Activated CD8-positive, alpha-beta memory T cell treated with anti-CD3 and anti-CD28 coated beads, Interleukin-2, amount 10 ng/mL, durations not matched to agents 7 days and 5 days (primary cell): ENCODE measurements around the gene RECK. TPM values are rescaled to one million over a fixed set of nuclear protein-coding genes. Genes with fewer than 3 reads are reported as not detected.

ENCODE experiments used
- ATAC-seq: fragments of 150-1000 bp; cut with Tn5 transposase; one replicate; pipeline ENCODE4 v1.10.0; 2021; ENCODE audit warnings: moderate library complexity
- CTCF ChIA-PET: fragments of 350-600 bp; sonication (Branson Sonifier 250); formaldehyde crosslinking; loops from one replicate; lab custom pipeline; 2021; ENCODE audit warnings: antibody characterized with exemption; lab: Charles Lee
- DNase-seq: peaks from one replicate; pipeline ENCODE4 v3.0.0-alpha.2; 2020
- H3K27ac Mint-ChIP-seq: one replicate; pipeline ENCODE4 v1.8.0; 2021; ENCODE audit warnings: mild to moderate bottlenecking, mixed read lengths
- H3K27me3 Mint-ChIP-seq: one replicate; pipeline ENCODE4 v1.8.0; 2021; ENCODE audit warnings: mixed read lengths
- H3K36me3 Mint-ChIP-seq: one replicate; pipeline ENCODE4 v1.8.0; 2021; ENCODE audit warnings: mild to moderate bottlenecking, mixed read lengths
- H3K4me1 Mint-ChIP-seq: one replicate; pipeline ENCODE4 v1.8.0; 2021; ENCODE audit warnings: mixed read lengths
- H3K4me3 Mint-ChIP-seq: one replicate; pipeline ENCODE4 v1.8.0; 2021; ENCODE audit warnings: mild to moderate bottlenecking, moderate library complexity, mixed read lengths
- H3K9me3 Mint-ChIP-seq: one replicate; pipeline ENCODE4 v1.8.0; 2022; ENCODE audit warnings: low read depth, mixed read lengths
- total RNA-seq, 2 experiments: library from RNA; stranded (reverse); gene quantifications; one replicate each; pipeline ENCODE4 v1.2.3, GENCODE V29; 2021

Gene RECK
- total RNA-seq, 2 experiments from 2014 or later: 6.1 to 8.1 TPM

GRCh38 chr9:36088020-36088419 is 51.3 kb downstream of the RECK start:
- CTCF ChIA-PET: interaction anchor here (0.8 to 3.0 kb wide), 3 partner anchors 15 to 76 kb away, joined by 3 to 9 read pairs (median 6); no protein-coding TSS in a partner anchor

GRCh38 chr9:36091026-36091953 is 54.6 kb downstream of the RECK start:
- CTCF ChIA-PET: interaction anchor here (2.9 to 3.3 kb wide), 2 partner anchors 11 to 75 kb away, joined by 16 to 19 read pairs; no protein-coding TSS in a partner anchor
- peaks cover 6% of the 10 kb centered on the region for H3K9me3 Mint-ChIP-seq
- H3K27ac Mint-ChIP-seq: peak overlapping the region; percentile 45
- DNase-seq (no peak), ATAC-seq (no peak)
- H3K4me1 Mint-ChIP-seq: peaks cover 17% of the 10 kb centered on the region
- no peak overlapping the region for H3K4me3 Mint-ChIP-seq
- H3K27me3 Mint-ChIP-seq: no peaks in the 10 kb centered on the region
- peaks cover 25% of the 10 kb centered on the region for H3K36me3 Mint-ChIP-seq

More at GRCh38 chr9:36088020-36088419, 51.3 kb downstream of the RECK start:
- no peak overlapping the region for H3K4me3 Mint-ChIP-seq
- peaks cover 29% of the 10 kb centered on the region for H3K36me3 Mint-ChIP-seq
- H3K27me3 Mint-ChIP-seq: no peaks in the 10 kb centered on the region
- no peak for ATAC-seq
- peaks cover 6% of the 10 kb centered on the region for H3K9me3 Mint-ChIP-seq
- H3K4me1 Mint-ChIP-seq: peaks cover 15% of the 10 kb centered on the region
- no peak for DNase-seq
- no peak overlapping the region for H3K27ac Mint-ChIP-seq

GRCh38 chr9:36092014-36092413 is 55.3 kb downstream of the RECK start:
- ATAC-seq: no peak
- peak overlapping the region; percentile 49 for H3K27ac Mint-ChIP-seq
- CTCF ChIA-PET: interaction anchor here (2.9 to 3.3 kb wide), 2 partner anchors 10 to 75 kb away, joined by 16 to 19 read pairs; no protein-coding TSS in a partner anchor
- DNase-seq: no peak
- H3K27me3 Mint-ChIP-seq: no peaks in the 10 kb centered on the region
- peaks cover 6% of the 10 kb centered on the region for H3K9me3 Mint-ChIP-seq
- H3K4me3 Mint-ChIP-seq: no peak overlapping the region
- peaks cover 17% of the 10 kb centered on the region for H3K36me3 Mint-ChIP-seq
- peaks cover 17% of the 10 kb centered on the region for H3K4me1 Mint-ChIP-seq

- CTCF ChIA-PET: interaction anchor here (1.2 to 3.3 kb wide), 3 partner anchors 9 to 76 kb away, joined by 5 to 19 read pairs (median 16); partner anchors contain the start of gene CCIN
- ATAC-seq: peak; percentile 100
- H3K4me3 Mint-ChIP-seq: peak overlapping the region; percentile 10
Measured at GRCh38 chr9:36092509-36093215, 55.9 kb downstream of the RECK start.

GRCh38 chr9:36093384-36093783 is 56.7 kb downstream of the RECK start:
- no peak overlapping the region for H3K4me3 Mint-ChIP-seq
- CTCF ChIA-PET: interaction anchor here (1.2 to 3.3 kb wide), 3 partner anchors 9 to 76 kb away, joined by 5 to 19 read pairs (median 16); partner anchors contain the start of gene CCIN
- peaks cover 13% of the 10 kb centered on the region for H3K36me3 Mint-ChIP-seq
- H3K9me3 Mint-ChIP-seq: peaks cover 6% of the 10 kb centered on the region
- ATAC-seq: no peak
- DNase-seq: no peak
- no peak overlapping the region for H3K27ac Mint-ChIP-seq
- H3K4me1 Mint-ChIP-seq: peaks cover 17% of the 10 kb centered on the region
- peaks cover 3% of the 10 kb centered on the region for H3K27me3 Mint-ChIP-seq

More at GRCh38 chr9:36092509-36093215, 55.9 kb downstream of the RECK start:
- Mint-ChIP-seq H3K9me3 (peaks cover 6% of the 10 kb centered on the region), H3K27ac (peak overlapping the region; percentile 90), H3K4me1 (peaks cover 17% of the 10 kb centered on the region), H3K27me3 (peaks cover under 1% of the 10 kb centered on the region), H3K36me3 (peaks cover 13% of the 10 kb centered on the region)
- peak; percentile 82 for DNase-seq

GRCh38 chr9:36099718-36100117 is 63.0 kb downstream of the RECK start:
- CTCF ChIA-PET: interaction anchor here (0.6 to 12.1 kb wide), 5 partner anchors 14 to 394 kb away, joined by 3 to 295 read pairs (median 6); partner anchors contain the start of genes CCIN and CLTA
- H3K9me3 Mint-ChIP-seq: no peaks in the 10 kb centered on the region
- H3K36me3 Mint-ChIP-seq: peaks cover 1% of the 10 kb centered on the region
- H3K27ac Mint-ChIP-seq: no peak overlapping the region
- no peak for DNase-seq
- H3K4me1 Mint-ChIP-seq: peaks cover 7% of the 10 kb centered on the region
- ATAC-seq: no peak
- peaks cover 3% of the 10 kb centered on the region for H3K27me3 Mint-ChIP-seq
- no peak overlapping the region for H3K4me3 Mint-ChIP-seq

GRCh38 chr9:36100532-36100931 is 63.8 kb downstream of the RECK start:
- H3K9me3 Mint-ChIP-seq: no peaks in the 10 kb centered on the region
- H3K27ac Mint-ChIP-seq: no peak overlapping the region
- H3K4me1 Mint-ChIP-seq: peaks cover 7% of the 10 kb centered on the region
- H3K4me3 Mint-ChIP-seq: no peak overlapping the region
- H3K36me3 Mint-ChIP-seq: peaks cover 1% of the 10 kb centered on the region
- peaks cover 3% of the 10 kb centered on the region for H3K27me3 Mint-ChIP-seq
- no peak for ATAC-seq
- DNase-seq: no peak
- CTCF ChIA-PET: interaction anchor here (1.2 to 12.1 kb wide), 8 partner anchors 8 to 89 kb away, joined by 4 to 295 read pairs (median 7); partner anchors contain the start of genes CCIN and CLTA

- Mint-ChIP-seq H3K4me1 (peaks cover 7% of the 10 kb centered on the region), H3K36me3 (peaks cover 1% of the 10 kb centered on the region), H3K9me3 (no peaks in the 10 kb centered on the region), H3K27ac (no peak overlapping the region), H3K4me3 (no peak overlapping the region), H3K27me3 (peaks cover 3% of the 10 kb centered on the region)
- ATAC-seq (no peak), DNase-seq (no peak)
- CTCF ChIA-PET: interaction anchor here (0.7 to 12.1 kb wide), 33 partner anchors 10 to 226 kb away, joined by 3 to 295 read pairs (median 8); partner anchors contain the start of genes CCIN, CLTA and GLIPR2
Measured at GRCh38 chr9:36101916-36102741, 65.4 kb downstream of the RECK start.

- ATAC-seq: peak; percentile 100
- H3K4me3 Mint-ChIP-seq: no peak overlapping the region
- no peaks in the 10 kb centered on the region for H3K36me3 Mint-ChIP-seq
- peaks cover 7% of the 10 kb centered on the region for H3K4me1 Mint-ChIP-seq
- no peaks in the 10 kb centered on the region for H3K27me3 Mint-ChIP-seq
- no peak overlapping the region for H3K27ac Mint-ChIP-seq
- H3K9me3 Mint-ChIP-seq: no peaks in the 10 kb centered on the region
- CTCF ChIA-PET: interaction anchor here (0.7 to 12.1 kb wide), 36 partner anchors 11 to 227 kb away, joined by 3 to 295 read pairs (median 7); partner anchors contain the start of genes CCIN, CLTA and GLIPR2
- DNase-seq: peak; percentile 91
Measured at GRCh38 chr9:36102742-36103495, 66.2 kb downstream of the RECK start.

- H3K27me3 Mint-ChIP-seq: no peaks in the 10 kb centered on the region
- H3K4me3 Mint-ChIP-seq: no peak overlapping the region
- peaks cover 2% of the 10 kb centered on the region for H3K36me3 Mint-ChIP-seq
- CTCF ChIA-PET: interaction anchor here (1.4 to 12.1 kb wide), 2 partner anchors 58 to 99 kb away, joined by 4 to 295 read pairs; partner anchors contain the start of gene CCIN
- no peak overlapping the region for H3K27ac Mint-ChIP-seq
- DNase-seq (no peak), ATAC-seq (no peak)
- H3K4me1 Mint-ChIP-seq: no peaks in the 10 kb centered on the region
- H3K9me3 Mint-ChIP-seq: no peaks in the 10 kb centered on the region
Measured at GRCh38 chr9:36109071-36109470, 72.4 kb downstream of the RECK start.

GRCh38 chr9:36110434-36110833 is 73.7 kb downstream of the RECK start:
- H3K4me1 Mint-ChIP-seq: no peaks in the 10 kb centered on the region
- DNase-seq: no peak

More at GRCh38 chr9:36110434-36110833, 73.7 kb downstream of the RECK start:
- H3K27ac Mint-ChIP-seq: no peak overlapping the region
- no peak overlapping the region for H3K4me3 Mint-ChIP-seq
- no peaks in the 10 kb centered on the region for H3K27me3 Mint-ChIP-seq
- no peaks in the 10 kb centered on the region for H3K9me3 Mint-ChIP-seq
- peaks cover 2% of the 10 kb centered on the region for H3K36me3 Mint-ChIP-seq
- CTCF ChIA-PET: interaction anchor here (0.7 to 2.8 kb wide), 3 partner anchors 9 to 81 kb away, joined by 3 to 15 read pairs (median 4); partner anchors contain the start of gene CLTA
- ATAC-seq: no peak
